Bronchial epithelial cell (primary cell): Measurements from ENCODE around the gene EPN3. TPM values are rescaled to one million over a fixed set of nuclear protein-coding genes. Genes with fewer than 3 reads are reported as not detected.
A peak's percentile ranks its signal among the peaks of the same experiment; 100 is the strongest.

ENCODE experiments used
- DNase-seq: peaks from one replicate; pipeline ENCODE4 v3.0.0-alpha.2; 2010; ENCODE audit warnings: low read depth
- FAIRE-seq: peaks from 2 replicates; lab custom pipeline; 2011; peaks lifted over from hg19 to GRCh38; lab: Jason Lieb, UNC
- H3K27me3 ChIP-seq: 2 replicates; pipeline ENCODE4 v1.5.1; 2011; ENCODE audit warnings: low read length; ENCODE audit not compliant: control insufficient read depth, insufficient read depth
- H3K36me3 ChIP-seq: 2 replicates; pipeline ENCODE4 v1.5.1; 2011; ENCODE audit warnings: low read length; ENCODE audit not compliant: control insufficient read depth, insufficient read depth
- H3K4me3 ChIP-seq: 2 replicates; pipeline ENCODE4 v1.5.1; 2011; ENCODE audit warnings: mild to moderate bottlenecking, low read depth, low read length, control low read depth
- CTCF ChIP-seq: IDR thresholded peaks from 2 replicates; pipeline ENCODE4 v1.5.1; 2011; ENCODE audit warnings: mild to moderate bottlenecking, moderate library complexity, low read length, control low read depth, inconsistent platforms; ENCODE audit not compliant: insufficient read depth, severe bottlenecking
- total RNA-seq: library from RNA; depleted of rRNA; stranded (reverse); fragments of >200 nt; gene quantifications from 2 replicates; pipeline ENCODE4 v1.2.1, GENCODE V29; 2014

Gene EPN3
- total RNA-seq, 1 donor from 2014 or later, result 2.9 TPM

GRCh38 chr17:50545311-50545710 lies 12.8 kb downstream of the EPN3 start:
- no peak for TF ChIP-seq CTCF
- DNase-seq (no peak), FAIRE-seq (no peak)
- H3K4me3 ChIP-seq, result no peak overlapping the region
- H3K36me3 ChIP-seq, result peaks cover 5% of the 10 kb centered on the region
- no peaks in the 10 kb centered on the region for H3K27me3 ChIP-seq

- FAIRE-seq (no peak), DNase-seq (no peak)
- Histone ChIP-seq H3K36me3 (peaks cover 2% of the 10 kb centered on the region), H3K27me3 (no peaks in the 10 kb centered on the region), H3K4me3 (peak overlapping the region; percentile 51)
- TF ChIP-seq CTCF, result no peak
Observed at GRCh38 chr17:50546701-50547034, 14.1 kb downstream of the EPN3 start.

GRCh38 chr17:50547035-50547735 lies 14.7 kb downstream of the EPN3 start, which contains the start of gene SPATA20:
TSS of gene SPATA20 (plus strand) at chr17:50547174. CDS start at chr17:50547209, 35 bp downstream.
- DNase-seq (peak; percentile 75), FAIRE-seq (no peak)
- peaks cover 2% of the 10 kb centered on the region for H3K36me3 ChIP-seq
- peak; percentile 99 for TF ChIP-seq CTCF
- peak within 1 kb of the TSS; percentile 51 for H3K4me3 ChIP-seq
- no peaks in the 10 kb centered on the region for H3K27me3 ChIP-seq

GRCh38 chr17:50547736-50548083 lies 15.2 kb downstream of the EPN3 start:
- peak overlapping the region; percentile 51 for H3K4me3 ChIP-seq
- peaks cover 2% of the 10 kb centered on the region for H3K36me3 ChIP-seq
- TF ChIP-seq CTCF, result no peak
- no peak for DNase-seq
- no peak for FAIRE-seq
- no peaks in the 10 kb centered on the region for H3K27me3 ChIP-seq

- no peak for FAIRE-seq
Observed at GRCh38 chr17:50548831-50549230, 16.3 kb downstream of the EPN3 start.

More at GRCh38 chr17:50548831-50549230, 16.3 kb downstream of the EPN3 start:
- Histone ChIP-seq H3K36me3 (peaks cover 2% of the 10 kb centered on the region), H3K4me3 (no peak overlapping the region), H3K27me3 (no peaks in the 10 kb centered on the region)
- no peak for TF ChIP-seq CTCF
- no peak for DNase-seq
